IPS DF 6.9 (cell line): ENCODE data around the gene ZNF804B.

ENCODE experiments used
- DNase-seq: peaks from one replicate; pipeline ENCODE4 v3.0.0-alpha.2; 2013; ENCODE audit warnings: low read depth, low spot score
- H3K27ac ChIP-seq: one replicate; pipeline ENCODE4 v1.5.1; 2013; ENCODE audit warnings: low read length, control low read depth
- H3K27me3 ChIP-seq: 2 replicates; pipeline ENCODE4 v1.6.1; 2013; ENCODE audit warnings: mild to moderate bottlenecking, low read length; ENCODE audit not compliant: control insufficient read depth, insufficient read depth
- H3K36me3 ChIP-seq: 2 replicates; pipeline ENCODE4 v1.6.1; 2013; ENCODE audit warnings: low read length; ENCODE audit not compliant: control insufficient read depth, insufficient read depth
- H3K4me1 ChIP-seq: 2 replicates; pipeline ENCODE4 v1.6.1; 2013; ENCODE audit warnings: low read length; ENCODE audit not compliant: control insufficient read depth, insufficient read depth
- H3K4me3 ChIP-seq: 2 replicates; pipeline ENCODE4 v1.5.1; 2013; ENCODE audit warnings: mild to moderate bottlenecking, low read length
- H3K9me3 ChIP-seq: 2 replicates; pipeline ENCODE4 v1.6.1; 2013; ENCODE audit warnings: low read length, inconsistent platforms; ENCODE audit not compliant: control insufficient read depth, insufficient read depth
- WGBS: extraction: QIAGEN DNeasy Blood & Tissue Kit; methylation state at CpG from one replicate; pipeline ENCODE4 v1.1.7; 2013; ENCODE audit warnings: mixed read lengths, missing lambda C conversion rate; ENCODE audit not compliant: insufficient read length, insufficient coverage; 5-methylcytosine and 5-hydroxymethylcytosine counted together

Gene ZNF804B

DNA sequence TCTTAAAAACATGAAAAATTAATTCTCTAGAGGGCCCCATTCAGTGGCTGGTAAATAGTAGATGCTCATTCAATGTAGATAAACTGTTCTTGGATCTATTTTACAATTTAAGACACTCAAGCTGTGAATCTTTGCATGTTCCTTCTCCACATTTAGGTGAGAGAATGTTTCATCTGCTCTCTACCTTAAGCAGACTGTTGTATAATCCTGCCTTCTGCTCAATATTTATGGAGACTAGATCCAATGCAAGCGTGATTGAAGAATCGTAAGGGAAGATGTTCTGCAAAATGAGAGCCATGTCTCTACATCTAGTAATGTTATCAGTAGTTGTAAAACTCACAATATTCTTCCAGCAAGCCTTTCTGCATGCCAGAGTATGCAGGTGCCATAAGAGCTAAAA lies 151.0 kb downstream of the ZNF804B start:
- DNase-seq, result no peak
- no CpG with 5 or more reads among the region's 2 CpGs for WGBS
- H3K9me3 ChIP-seq, result no peaks in the 10 kb centered on the region
- H3K4me1 ChIP-seq, result no peaks in the 10 kb centered on the region
- H3K27ac ChIP-seq, result no peak overlapping the region
- H3K36me3 ChIP-seq, result no peaks in the 10 kb centered on the region
- no peak overlapping the region for H3K4me3 ChIP-seq
- H3K27me3 ChIP-seq, result no peaks in the 10 kb centered on the region

DNA sequence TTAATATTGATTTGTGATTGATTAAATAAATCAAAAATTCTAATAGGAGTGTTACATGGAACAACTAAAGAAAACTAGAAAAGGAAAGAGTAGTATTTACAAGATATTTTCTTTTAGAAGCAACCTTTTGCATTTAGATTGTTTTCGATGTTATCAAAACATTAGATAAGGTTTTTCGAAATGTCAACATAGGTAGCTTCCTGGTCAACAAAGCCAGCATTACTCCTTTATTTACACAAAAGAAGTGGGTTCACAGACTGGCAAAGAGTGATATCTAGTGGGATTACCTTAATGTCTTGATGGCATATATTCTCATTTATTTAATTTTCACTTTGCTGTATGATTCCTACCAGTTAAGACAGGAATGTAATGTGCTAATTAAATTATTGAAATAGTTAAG lies 153.4 kb downstream of the ZNF804B start:
- Histone ChIP-seq H3K36me3 (no peaks in the 10 kb centered on the region), H3K9me3 (no peaks in the 10 kb centered on the region), H3K27ac (no peak overlapping the region), H3K4me1 (no peaks in the 10 kb centered on the region), H3K27me3 (no peaks in the 10 kb centered on the region), H3K4me3 (no peak overlapping the region)
- no CpG with 5 or more reads among the region's 2 CpGs for WGBS
- no peak for DNase-seq

DNA sequence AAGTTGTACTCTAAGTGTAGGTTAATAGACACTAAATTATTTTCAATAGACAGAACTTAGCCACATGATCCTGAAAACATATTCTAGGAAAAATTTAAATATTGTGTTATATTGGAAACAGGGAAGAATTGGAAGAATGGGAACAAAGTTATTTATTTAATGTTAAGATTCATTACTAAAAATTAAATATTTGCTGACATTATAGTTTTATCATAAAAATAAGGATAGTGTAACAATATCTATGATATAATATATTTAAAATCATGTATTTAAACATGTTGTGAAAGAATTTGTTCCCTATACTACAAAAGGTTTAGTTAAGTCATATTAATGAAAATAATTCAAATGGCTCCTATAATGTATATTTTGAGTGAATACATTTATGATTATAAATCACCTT lies 156.1 kb downstream of the ZNF804B start:
- H3K4me1 ChIP-seq, result no peaks in the 10 kb centered on the region
- H3K9me3 ChIP-seq, result no peaks in the 10 kb centered on the region
- no peaks in the 10 kb centered on the region for H3K27me3 ChIP-seq
- no peak for DNase-seq
- no peak overlapping the region for H3K4me3 ChIP-seq
- H3K27ac ChIP-seq, result no peak overlapping the region
- H3K36me3 ChIP-seq, result no peaks in the 10 kb centered on the region

DNA sequence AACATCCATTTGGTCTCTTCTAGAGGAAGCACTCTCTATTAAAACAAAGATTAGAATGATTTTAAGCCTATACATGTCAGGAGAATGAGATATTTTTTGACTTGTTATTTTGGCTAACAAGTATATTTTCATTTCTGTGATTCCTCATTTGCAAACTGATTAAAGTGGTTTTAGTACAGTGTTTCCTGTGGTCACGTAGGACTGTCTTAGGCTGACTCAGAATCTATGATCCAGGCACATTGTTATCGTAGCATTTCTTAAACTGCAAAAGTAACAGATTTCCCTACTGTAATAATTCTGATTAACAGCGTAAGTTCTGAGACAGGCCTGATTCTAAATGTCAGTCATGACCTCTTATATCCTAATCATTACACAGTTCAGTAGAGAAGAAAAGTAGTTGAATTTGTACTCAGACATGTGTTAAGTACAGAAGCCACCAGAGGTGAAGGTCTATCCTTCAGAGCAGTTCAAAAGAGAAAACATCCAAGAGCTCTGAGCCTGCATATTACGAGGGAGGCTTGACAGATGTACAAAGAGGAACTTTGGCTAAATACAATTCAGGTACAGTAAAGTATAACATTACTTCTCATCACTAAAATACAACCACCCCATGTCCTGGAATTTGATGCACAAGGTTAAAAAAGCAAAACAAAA lies 160.1 kb downstream of the ZNF804B start:
- no peak overlapping the region for H3K27ac ChIP-seq
- H3K4me1 ChIP-seq, result no peaks in the 10 kb centered on the region
- no peak overlapping the region for H3K4me3 ChIP-seq
- no peaks in the 10 kb centered on the region for H3K27me3 ChIP-seq
- H3K36me3 ChIP-seq, result no peaks in the 10 kb centered on the region
- H3K9me3 ChIP-seq, result no peaks in the 10 kb centered on the region
- no peak for DNase-seq
- WGBS, result no CpG with 5 or more reads among the region's 4 CpGs

DNA sequence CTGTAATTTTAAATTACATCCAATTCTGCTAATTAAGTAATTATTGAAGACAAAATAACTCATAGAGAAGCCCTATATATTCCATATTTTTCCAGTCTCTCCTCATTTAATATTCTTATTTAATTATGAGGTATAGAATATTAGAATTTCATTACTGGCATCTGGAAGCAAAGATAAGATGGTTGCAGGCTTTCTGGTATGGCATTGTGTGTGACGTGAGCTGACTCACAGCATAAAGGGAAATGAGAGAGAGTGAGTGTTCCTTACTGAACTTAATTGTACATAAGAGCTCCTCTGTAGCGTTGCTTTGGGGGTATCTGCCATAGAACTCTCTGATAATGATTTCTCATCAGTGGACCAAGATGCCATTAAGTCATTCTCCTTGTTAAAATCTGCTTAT lies 163.4 kb downstream of the ZNF804B start:
- H3K4me1 ChIP-seq, result no peaks in the 10 kb centered on the region; the same call in 1 of the 2 replicates
- H3K27me3 ChIP-seq, result no peaks in the 10 kb centered on the region
- whole genome bisulfite sequencing, result no CpG with 5 or more reads among the region's 2 CpGs

DNA sequence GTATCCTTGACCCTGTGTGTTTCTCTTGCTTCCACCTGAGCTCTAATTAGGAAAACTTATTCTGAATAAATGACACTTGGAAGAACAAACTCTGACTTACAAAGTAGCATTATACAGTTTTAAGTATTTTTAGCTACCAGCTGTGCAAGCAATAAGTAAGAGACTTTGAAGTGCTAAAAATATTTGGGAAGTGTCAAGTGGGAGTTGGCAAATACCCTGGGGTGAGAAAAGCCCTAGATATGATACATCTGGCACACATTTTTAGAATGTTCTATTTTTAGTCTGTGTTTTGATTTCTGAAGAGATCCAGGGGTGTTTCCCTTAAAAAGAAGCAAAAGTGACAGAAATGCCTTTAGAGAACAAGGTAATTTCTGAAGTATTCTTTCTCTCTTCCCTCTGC lies 168.8 kb downstream of the ZNF804B start:
- no peaks in the 10 kb centered on the region for H3K27me3 ChIP-seq
- no peak overlapping the region for H3K27ac ChIP-seq
- H3K4me3 ChIP-seq, result no peak overlapping the region
- no peaks in the 10 kb centered on the region for H3K36me3 ChIP-seq
- no peaks in the 10 kb centered on the region; the same call in 1 of the 2 replicates for H3K4me1 ChIP-seq
- H3K9me3 ChIP-seq, result no peaks in the 10 kb centered on the region
- no peak for DNase-seq

More for the DNA sequence above, 163.4 kb downstream of the ZNF804B start:
- DNase-seq, result no peak
- Histone ChIP-seq H3K27ac (no peak overlapping the region), H3K4me3 (no peak overlapping the region), H3K9me3 (no peaks in the 10 kb centered on the region), H3K36me3 (no peaks in the 10 kb centered on the region)

DNA sequence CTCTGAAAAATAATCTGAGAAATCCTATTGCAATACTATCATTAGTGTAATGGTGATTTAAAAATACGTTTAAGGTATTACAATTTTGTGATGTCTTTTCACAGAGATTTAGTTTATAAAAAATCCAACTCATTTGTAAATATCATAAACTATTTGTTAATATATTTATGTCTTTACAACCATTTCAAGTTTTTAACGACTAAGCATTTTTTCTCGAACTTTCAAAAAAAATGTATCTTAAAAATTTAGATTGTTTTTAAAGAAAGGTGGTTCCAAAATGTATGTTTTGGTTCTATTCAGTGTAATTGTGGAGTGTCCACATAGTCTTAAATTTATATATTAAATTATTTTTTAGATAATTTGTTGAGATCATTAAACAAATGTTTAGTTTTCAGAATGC lies 170.2 kb downstream of the ZNF804B start:
- Histone ChIP-seq H3K4me1 (no peaks in the 10 kb centered on the region; the same call in 1 of the 2 replicates), H3K9me3 (no peaks in the 10 kb centered on the region), H3K27me3 (no peaks in the 10 kb centered on the region), H3K36me3 (no peaks in the 10 kb centered on the region), H3K27ac (no peak overlapping the region), H3K4me3 (no peak overlapping the region)
- no peak for DNase-seq
- WGBS, result no CpG with 5 or more reads among the region's 3 CpGs

DNA sequence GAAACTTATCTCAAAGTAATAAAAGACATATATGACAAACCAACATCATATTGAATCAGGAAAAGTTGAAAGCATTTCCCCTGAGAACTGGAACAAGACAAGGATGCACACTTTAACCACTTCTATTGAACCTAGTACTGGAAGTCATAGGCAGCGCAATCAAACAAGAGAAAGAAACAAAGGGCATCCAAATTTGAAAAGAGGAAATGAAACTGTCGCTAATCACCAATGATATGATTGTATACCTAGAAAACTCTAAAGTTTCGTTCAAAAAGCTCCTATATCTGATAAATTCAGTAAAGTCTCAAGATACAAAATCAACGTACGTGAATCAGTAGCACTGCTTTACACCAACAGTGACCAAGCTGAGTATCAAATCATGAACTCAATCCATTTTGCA lies 173.8 kb downstream of the ZNF804B start:
- no peaks in the 10 kb centered on the region for H3K4me1 ChIP-seq
- no CpG with 5 or more reads among the region's 5 CpGs for whole genome bisulfite sequencing
- no peaks in the 10 kb centered on the region for H3K9me3 ChIP-seq

DNA sequence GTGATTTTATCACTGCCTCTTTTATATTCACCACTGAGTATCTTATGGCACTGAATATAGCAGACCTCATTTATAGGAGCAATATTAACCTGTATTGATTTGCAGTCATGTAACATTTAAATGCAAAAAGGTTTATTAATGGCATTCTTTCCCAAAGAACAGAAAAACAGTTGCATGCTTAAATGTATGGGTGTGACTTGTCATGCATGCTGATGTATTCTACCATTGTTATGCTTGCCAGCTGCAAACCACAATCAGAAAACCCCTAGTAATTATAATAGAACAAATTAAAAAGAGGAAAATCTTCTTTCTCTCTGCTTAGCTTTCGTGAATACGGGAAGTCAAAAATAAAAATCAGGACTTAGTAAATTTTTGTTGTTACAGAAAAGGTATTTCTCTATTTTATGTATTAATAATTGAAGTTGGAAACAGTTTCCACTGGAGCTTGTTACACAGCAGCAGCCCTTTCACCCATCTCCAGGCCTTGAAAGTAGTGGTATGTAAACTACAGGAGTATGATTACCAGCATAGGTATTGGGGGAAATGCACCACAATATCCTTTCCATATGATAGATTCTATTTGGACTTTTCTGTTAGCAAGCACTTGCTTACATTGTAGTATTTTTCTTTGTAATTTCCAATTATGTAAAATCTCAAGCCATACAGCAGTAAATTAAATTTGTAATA lies 183.5 kb downstream of the ZNF804B start:
- no peaks in the 10 kb centered on the region for H3K9me3 ChIP-seq
- no peaks in the 10 kb centered on the region for H3K27me3 ChIP-seq
- no CpG with 5 or more reads among the region's 2 CpGs for WGBS
- no peak overlapping the region for H3K27ac ChIP-seq
- no peak overlapping the region for H3K4me3 ChIP-seq
- H3K36me3 ChIP-seq, result no peaks in the 10 kb centered on the region
- no peaks in the 10 kb centered on the region for H3K4me1 ChIP-seq
- no peak for DNase-seq

More for the DNA sequence above, 173.8 kb downstream of the ZNF804B start:
- Histone ChIP-seq H3K27ac (no peak overlapping the region), H3K4me3 (no peak overlapping the region), H3K36me3 (no peaks in the 10 kb centered on the region), H3K27me3 (no peaks in the 10 kb centered on the region)
- no peak for DNase-seq

DNA sequence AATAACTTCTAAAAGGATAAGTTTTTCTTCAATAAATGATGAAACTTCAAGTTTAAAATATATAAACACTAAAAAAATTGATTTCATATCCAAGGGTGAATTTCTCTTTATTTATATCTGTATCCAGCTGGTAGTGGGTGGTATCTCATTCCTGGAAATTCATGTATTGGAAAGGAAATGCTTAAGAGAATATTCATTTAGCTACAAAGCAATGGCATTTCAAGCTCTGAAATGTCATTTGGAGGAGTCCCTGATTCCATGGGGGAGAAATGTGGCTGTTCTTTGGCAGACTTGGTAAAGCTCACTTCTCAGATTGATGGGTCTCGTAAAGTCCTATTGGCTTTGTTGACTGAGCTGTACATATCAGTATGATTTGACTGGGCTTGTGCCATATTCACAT lies 192.3 kb downstream of the ZNF804B start:
- WGBS, result no CpG with 5 or more reads among the region's 1 CpG
- H3K9me3 ChIP-seq, result no peaks in the 10 kb centered on the region
- H3K27me3 ChIP-seq, result no peaks in the 10 kb centered on the region
- H3K4me3 ChIP-seq, result no peak overlapping the region
- H3K27ac ChIP-seq, result no peak overlapping the region
- DNase-seq, result no peak
- H3K4me1 ChIP-seq, result peaks cover 2% of the 10 kb centered on the region; the same call in 1 of the 2 replicates
- H3K36me3 ChIP-seq, result no peaks in the 10 kb centered on the region

DNA sequence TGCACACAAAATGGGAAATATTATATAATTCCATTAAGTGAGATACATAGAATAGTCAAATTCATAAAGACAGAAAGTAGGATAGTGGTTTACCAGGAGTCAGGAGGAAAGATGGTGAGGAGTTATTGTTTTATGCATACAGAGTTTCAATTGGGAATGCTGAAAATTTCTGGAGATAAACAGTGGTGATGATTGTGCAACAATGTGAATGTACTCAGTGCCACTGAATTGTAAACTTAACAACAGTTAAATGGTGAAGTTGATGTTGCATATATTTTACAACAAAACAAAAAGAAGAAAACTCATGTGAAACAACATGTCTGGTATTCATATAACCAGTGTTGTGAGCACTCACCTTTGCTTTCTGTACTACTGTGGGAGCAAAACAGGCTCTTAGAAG lies 204.9 kb downstream of the ZNF804B start:
- Histone ChIP-seq H3K27me3 (no peaks in the 10 kb centered on the region), H3K36me3 (no peaks in the 10 kb centered on the region), H3K27ac (no peak overlapping the region), H3K4me3 (no peak overlapping the region), H3K9me3 (no peaks in the 10 kb centered on the region), H3K4me1 (no peaks in the 10 kb centered on the region; the same call in 1 of the 2 replicates)
- DNase-seq, result no peak
